Liver (tissue), 3 donors: Measurements from ENCODE around the gene RNF152.

ENCODE experiments used
- RAD21 ChIP-seq, 2 donors: IDR thresholded peaks; 2 replicates each; pipeline ENCODE4 v1.6.1; 2016; ENCODE audit warnings: antibody characterized with exemption in 2 of 2, mild to moderate bottlenecking in 2 of 2
- TF ChIP-seq, protein P1 (sequence below): fragments of 150-350 bp; IDR thresholded peaks from 2 replicates; pipeline ENCODE4 v1.5.1; 2017; ENCODE audit warnings: improper control_type of control experiment, low read depth, low read length; ENCODE audit not compliant: missing input control
- TF ChIP-seq, protein P2 (sequence below): IDR thresholded peaks from 2 replicates; pipeline ENCODE4 v1.6.1; 2016; ENCODE audit warnings: antibody characterized with exemption
- donor health status: healthy.
- donor health status: healthy.

DNA sequence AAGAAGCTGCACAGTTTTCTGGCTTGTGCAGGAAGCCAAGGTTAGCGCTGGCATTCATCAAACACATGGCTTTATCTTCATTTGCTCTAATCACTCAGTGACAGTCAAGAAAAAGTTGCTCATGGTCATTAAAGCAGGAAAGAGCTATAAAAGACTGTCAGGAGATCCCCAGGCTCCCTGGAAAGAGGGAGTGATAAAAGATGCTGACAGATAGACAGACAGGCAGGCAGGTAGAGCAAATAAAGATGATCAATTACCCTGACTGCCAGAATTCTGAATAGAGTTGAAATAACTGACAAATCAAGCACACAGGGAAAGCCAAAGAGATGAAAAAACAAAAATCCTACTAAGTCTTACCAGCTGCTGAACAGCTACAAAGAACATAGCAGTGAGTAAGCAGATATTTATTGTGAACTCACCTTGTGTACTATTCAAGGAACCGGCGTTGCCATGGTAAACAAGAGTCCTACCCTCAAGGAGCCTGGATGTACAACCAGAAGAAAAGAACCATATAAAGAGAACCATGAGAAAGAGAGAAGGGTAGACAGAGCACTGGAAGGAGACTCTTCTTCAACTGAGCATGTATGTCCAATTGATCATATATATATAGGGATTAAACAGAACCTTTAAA lies 68.0 kb downstream of the RNF152 start:
- TF ChIP-seq, protein P1, sequence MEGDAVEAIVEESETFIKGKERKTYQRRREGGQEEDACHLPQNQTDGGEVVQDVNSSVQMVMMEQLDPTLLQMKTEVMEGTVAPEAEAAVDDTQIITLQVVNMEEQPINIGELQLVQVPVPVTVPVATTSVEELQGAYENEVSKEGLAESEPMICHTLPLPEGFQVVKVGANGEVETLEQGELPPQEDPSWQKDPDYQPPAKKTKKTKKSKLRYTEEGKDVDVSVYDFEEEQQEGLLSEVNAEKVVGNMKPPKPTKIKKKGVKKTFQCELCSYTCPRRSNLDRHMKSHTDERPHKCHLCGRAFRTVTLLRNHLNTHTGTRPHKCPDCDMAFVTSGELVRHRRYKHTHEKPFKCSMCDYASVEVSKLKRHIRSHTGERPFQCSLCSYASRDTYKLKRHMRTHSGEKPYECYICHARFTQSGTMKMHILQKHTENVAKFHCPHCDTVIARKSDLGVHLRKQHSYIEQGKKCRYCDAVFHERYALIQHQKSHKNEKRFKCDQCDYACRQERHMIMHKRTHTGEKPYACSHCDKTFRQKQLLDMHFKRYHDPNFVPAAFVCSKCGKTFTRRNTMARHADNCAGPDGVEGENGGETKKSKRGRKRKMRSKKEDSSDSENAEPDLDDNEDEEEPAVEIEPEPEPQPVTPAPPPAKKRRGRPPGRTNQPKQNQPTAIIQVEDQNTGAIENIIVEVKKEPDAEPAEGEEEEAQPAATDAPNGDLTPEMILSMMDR = no peak
- TF ChIP-seq, protein P2, sequence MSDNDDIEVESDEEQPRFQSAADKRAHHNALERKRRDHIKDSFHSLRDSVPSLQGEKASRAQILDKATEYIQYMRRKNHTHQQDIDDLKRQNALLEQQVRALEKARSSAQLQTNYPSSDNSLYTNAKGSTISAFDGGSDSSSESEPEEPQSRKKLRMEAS = no peak
- TF ChIP-seq RAD21 (IDR thresholded peaks at IDR 0.05) = no peak
